Peyer's patch (tissue), 4 donors: ENCODE measurements around the gene CAPNS2.

ENCODE experiments used
- POLR2A ChIP-seq, 2 donors: fragments of 450-650 bp; IDR thresholded peaks; one replicate each; pipeline ENCODE4 v1.5.1; 2017; ENCODE audit warnings: antibody characterized with exemption in 2 of 2, mild to moderate bottlenecking in 2 of 2, moderate library complexity in 2 of 2
- TF ChIP-seq, protein P1 (sequence below), 6 experiments: fragments of 450-650 bp in 4 of 6; fragments of 200-600 bp in 2 of 6; sonication (generic) in 1 of 6; IDR thresholded peaks; one replicate each; pipeline ENCODE4 v1.5.1; 2017 to 2019; ENCODE audit warnings: antibody characterized with exemption in 6 of 6, mild to moderate bottlenecking in 3 of 6, moderate library complexity in 1 of 6

DNA sequence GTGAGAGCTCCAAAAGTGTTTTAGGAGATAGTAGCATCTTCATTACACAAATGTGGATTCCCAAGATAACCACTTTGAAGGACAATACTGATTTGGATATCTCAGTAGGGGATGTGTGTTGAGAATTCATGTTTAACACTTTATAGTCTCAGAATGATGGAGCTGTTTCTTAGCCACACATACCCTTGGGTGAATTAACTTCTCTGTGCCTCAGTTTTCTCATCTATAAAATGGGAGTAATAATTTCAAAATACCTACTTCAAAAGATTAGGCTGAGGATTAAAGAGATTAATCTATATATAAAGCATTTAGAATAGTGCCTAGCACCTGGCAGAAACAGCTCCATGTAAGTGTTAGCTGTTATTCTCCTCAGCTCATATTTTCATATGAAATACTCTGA is 38.6 kb upstream of the CAPNS2 start:
- TF ChIP-seq, protein P1, sequence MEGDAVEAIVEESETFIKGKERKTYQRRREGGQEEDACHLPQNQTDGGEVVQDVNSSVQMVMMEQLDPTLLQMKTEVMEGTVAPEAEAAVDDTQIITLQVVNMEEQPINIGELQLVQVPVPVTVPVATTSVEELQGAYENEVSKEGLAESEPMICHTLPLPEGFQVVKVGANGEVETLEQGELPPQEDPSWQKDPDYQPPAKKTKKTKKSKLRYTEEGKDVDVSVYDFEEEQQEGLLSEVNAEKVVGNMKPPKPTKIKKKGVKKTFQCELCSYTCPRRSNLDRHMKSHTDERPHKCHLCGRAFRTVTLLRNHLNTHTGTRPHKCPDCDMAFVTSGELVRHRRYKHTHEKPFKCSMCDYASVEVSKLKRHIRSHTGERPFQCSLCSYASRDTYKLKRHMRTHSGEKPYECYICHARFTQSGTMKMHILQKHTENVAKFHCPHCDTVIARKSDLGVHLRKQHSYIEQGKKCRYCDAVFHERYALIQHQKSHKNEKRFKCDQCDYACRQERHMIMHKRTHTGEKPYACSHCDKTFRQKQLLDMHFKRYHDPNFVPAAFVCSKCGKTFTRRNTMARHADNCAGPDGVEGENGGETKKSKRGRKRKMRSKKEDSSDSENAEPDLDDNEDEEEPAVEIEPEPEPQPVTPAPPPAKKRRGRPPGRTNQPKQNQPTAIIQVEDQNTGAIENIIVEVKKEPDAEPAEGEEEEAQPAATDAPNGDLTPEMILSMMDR (IDR thresholded peaks at IDR 0.05), result no peak
- no peak for TF ChIP-seq POLR2A (IDR thresholded peaks at IDR 0.05)
